ENCODE data around the gene RAB31. TPM values are rescaled to one million over a fixed set of nuclear protein-coding genes. Genes with fewer than 3 reads are reported as not detected.

The RAB31 gene
- total RNA-seq, 4 donors from 2014 or later = 108 to 181 (median 136) TPM

- Histone ChIP-seq H3K27me3 (no peaks in the 10 kb centered on the region), H3K4me1 (no peaks in the 10 kb centered on the region), H3K9me3 (no peaks in the 10 kb centered on the region), H3K36me3 (no peaks in the 10 kb centered on the region), H3K4me3 (no peak overlapping the region), H3K27ac (no peak overlapping the region)
- no peak for ATAC-seq
- 86 to 93% methylated on average over 2 to 4 of the region's 6 CpGs for WGBS, 2 donors (ENCODE audit: low coverage in 1 of 2)
- TF ChIP-seq EP300 (IDR thresholded peaks at IDR 0.05) (no peak), CTCF (IDR thresholded peaks at IDR 0.05) (no peak), POLR2A (IDR thresholded peaks at IDR 0.05) (no peak), POLR2AphosphoS5 (IDR thresholded peaks at IDR 0.05) (no peak)
Observed at GRCh38 chr18:9884090-9884489, 176.0 kb downstream of the RAB31 start.

- WGBS, 2 donors (ENCODE audit: low coverage in 1 of 2) = 88 to 95% methylated on average over 10 of the region's 12 CpGs
- H3K27me3 ChIP-seq = no peaks in the 10 kb centered on the region
- ATAC-seq = no peak
- no peaks in the 10 kb centered on the region for H3K9me3 ChIP-seq
- no peak for TF ChIP-seq EP300 (IDR thresholded peaks at IDR 0.05)
- no peak for TF ChIP-seq POLR2AphosphoS5 (IDR thresholded peaks at IDR 0.05)
- no peak for TF ChIP-seq CTCF (IDR thresholded peaks at IDR 0.05)
- TF ChIP-seq POLR2A (IDR thresholded peaks at IDR 0.05) = no peak
- H3K4me3 ChIP-seq = no peak overlapping the region
- H3K27ac ChIP-seq = no peak overlapping the region
- no peaks in the 10 kb centered on the region for H3K36me3 ChIP-seq
- no peaks in the 10 kb centered on the region for H3K4me1 ChIP-seq
Observed at GRCh38 chr18:9884532-9885140, 176.5 kb downstream of the RAB31 start.

- TF ChIP-seq POLR2AphosphoS5 (IDR thresholded peaks at IDR 0.05) = no peak
- no peak for TF ChIP-seq CTCF (IDR thresholded peaks at IDR 0.05)
- no peak for TF ChIP-seq EP300 (IDR thresholded peaks at IDR 0.05)
- no peak for TF ChIP-seq POLR2A (IDR thresholded peaks at IDR 0.05)
- Histone ChIP-seq H3K27ac (no peak within 1 kb of the TSS), H3K36me3 (no peaks in the 10 kb centered on the region), H3K27me3 (no peaks in the 10 kb centered on the region), H3K9me3 (no peaks in the 10 kb centered on the region), H3K4me1 (no peaks in the 10 kb centered on the region), H3K4me3 (no peak within 1 kb of the TSS)
- no peak for ATAC-seq
- WGBS, 2 donors (ENCODE audit: low coverage in 1 of 2) = 89 to 100% methylated on average over 5 to 8 of the region's 8 CpGs
Observed at GRCh38 chr18:9885170-9886004, 177.3 kb downstream of the RAB31 start, which contains the start of gene TXNDC2. Gene TXNDC2 (plus strand): TSS chr18:9885973. CDS start chr18:9886681, 708 bp downstream.

- Histone ChIP-seq H3K27me3 (no peaks in the 10 kb centered on the region), H3K4me3 (no peak overlapping the region), H3K4me1 (no peaks in the 10 kb centered on the region), H3K9me3 (no peaks in the 10 kb centered on the region), H3K36me3 (no peaks in the 10 kb centered on the region), H3K27ac (no peak overlapping the region)
- TF ChIP-seq POLR2AphosphoS5 (IDR thresholded peaks at IDR 0.05) (no peak), CTCF (IDR thresholded peaks at IDR 0.05) (no peak), EP300 (IDR thresholded peaks at IDR 0.05) (no peak), POLR2A (IDR thresholded peaks at IDR 0.05) (no peak)
- ATAC-seq = no peak
- WGBS, 2 donors (ENCODE audit: low coverage in 1 of 2) = 93% methylated on average over 3 of the region's 3 CpGs
Observed at GRCh38 chr18:9886005-9886348, 177.9 kb downstream of the RAB31 start.

GRCh38 chr18:9887992-9888391 lies 179.9 kb downstream of the RAB31 start:
- 94% methylated on average over 5 of the region's 5 CpGs; no CpG with 5 or more reads in 1 of the 2 donors for WGBS, 2 donors (ENCODE audit: low coverage in 1 of 2)
- H3K36me3 ChIP-seq = no peaks in the 10 kb centered on the region
- no peaks in the 10 kb centered on the region for H3K4me1 ChIP-seq
- ATAC-seq = no peak
- no peak overlapping the region for H3K4me3 ChIP-seq
- no peaks in the 10 kb centered on the region for H3K9me3 ChIP-seq
- TF ChIP-seq POLR2A (IDR thresholded peaks at IDR 0.05) (no peak), CTCF (IDR thresholded peaks at IDR 0.05) (no peak), EP300 (IDR thresholded peaks at IDR 0.05) (no peak), POLR2AphosphoS5 (IDR thresholded peaks at IDR 0.05) (no peak)
- no peaks in the 10 kb centered on the region for H3K27me3 ChIP-seq
- H3K27ac ChIP-seq = no peak overlapping the region
